Liver (tissue), 9 donors: ENCODE data around the gene METTL25. TPM values are rescaled to one million over a fixed set of nuclear protein-coding genes. Genes with fewer than 3 reads are reported as not detected.

Source experiments
- DNase-seq: peaks from one replicate; pipeline ENCODE4 v3.0.0-alpha.2; 2017; ENCODE audit warnings: low spot score
- H3K27ac ChIP-seq, 2 donors: one replicate each; pipeline ENCODE4 v1.7.0; 2013; ENCODE audit warnings: inconsistent platforms in 2 of 2, low read length in 2 of 2, control low read depth in 1 of 2, low read depth in 1 of 2, mild to moderate bottlenecking in 1 of 2
- H3K27me3 ChIP-seq, 4 donors: one replicate each; pipeline versions ENCODE4 v1.6.1 to v1.7.0; 2013; ENCODE audit warnings: low read length in 3 of 4, inconsistent platforms in 1 of 4, mild to moderate bottlenecking in 1 of 4, moderate library complexity in 1 of 4; ENCODE audit not compliant: control insufficient read depth in 4 of 4, insufficient read depth in 4 of 4
- H3K36me3 ChIP-seq, 4 donors: one replicate each; pipeline versions ENCODE4 v1.6.1 to v1.7.0; 2013; ENCODE audit warnings: low read length in 3 of 4, mild to moderate bottlenecking in 3 of 4, low read depth in 1 of 4, moderate library complexity in 1 of 4; ENCODE audit not compliant: control insufficient read depth in 4 of 4, insufficient read depth in 3 of 4
- H3K4me1 ChIP-seq, 4 donors: one replicate each; pipeline versions ENCODE4 v1.6.1 to v1.7.0; 2013; ENCODE audit warnings: low read length in 3 of 4, mild to moderate bottlenecking in 3 of 4, moderate library complexity in 1 of 4; ENCODE audit not compliant: control insufficient read depth in 4 of 4, insufficient read depth in 4 of 4
- H3K4me3 ChIP-seq, 3 donors: one replicate each; pipeline versions ENCODE4 v1.6.1 to v1.7.0; 2013; ENCODE audit warnings: low read length in 3 of 3, control low read depth in 1 of 3, low read depth in 1 of 3, mild to moderate bottlenecking in 1 of 3
- H3K9ac ChIP-seq, 2 donors: one replicate each; pipeline ENCODE4 v1.7.0; 2013; ENCODE audit warnings: low read length in 2 of 2, mild to moderate bottlenecking in 2 of 2, moderate library complexity in 2 of 2, control low read depth in 1 of 2, low read depth in 1 of 2
- H3K9me3 ChIP-seq, 4 donors: one replicate each; pipeline versions ENCODE4 v1.6.1 to v1.7.0; 2013; ENCODE audit warnings: low read length in 3 of 4; ENCODE audit not compliant: control insufficient read depth in 4 of 4
- EGR1 ChIP-seq, 2 donors: IDR thresholded peaks; 2 replicates each; pipeline ENCODE4 v1.6.1; 2016 to 2018; ENCODE audit warnings: antibody characterized with exemption in 2 of 2, low read depth in 2 of 2
- FOXA1 ChIP-seq: IDR thresholded peaks from 2 replicates; pipeline ENCODE4 v1.6.1; 2016; ENCODE audit warnings: antibody characterized with exemption
- FOXA2 ChIP-seq: IDR thresholded peaks from 2 replicates; pipeline ENCODE4 v1.6.1; 2016; ENCODE audit warnings: antibody characterized with exemption
- GABPA ChIP-seq, 2 donors: IDR thresholded peaks in 1 of 2; conservative IDR thresholded peaks in 1 of 2; 2 replicates each; pipeline ENCODE4 v1.6.1; 2016; ENCODE audit warnings: antibody characterized with exemption in 2 of 2, mild to moderate bottlenecking in 1 of 2, moderate library complexity in 1 of 2
- HNF4A ChIP-seq, 2 donors: conservative IDR thresholded peaks; 2 replicates each; pipeline ENCODE4 v1.6.1; 2016; ENCODE audit warnings: antibody characterized with exemption in 2 of 2, mild to moderate bottlenecking in 2 of 2
- HNF4G ChIP-seq: IDR thresholded peaks from 2 replicates; pipeline ENCODE4 v1.6.1; 2016; ENCODE audit warnings: antibody characterized with exemption
- JUND ChIP-seq, 2 donors: IDR thresholded peaks; 2 replicates each; pipeline ENCODE4 v1.6.1; 2016; ENCODE audit warnings: antibody characterized with exemption in 2 of 2
- NR2F2 ChIP-seq: IDR thresholded peaks from 2 replicates; pipeline ENCODE4 v1.6.1; 2016; ENCODE audit warnings: antibody characterized with exemption
- RAD21 ChIP-seq, 2 donors: IDR thresholded peaks; 2 replicates each; pipeline ENCODE4 v1.6.1; 2016; ENCODE audit warnings: antibody characterized with exemption in 2 of 2, mild to moderate bottlenecking in 2 of 2
- RXRA ChIP-seq, 2 donors: IDR thresholded peaks; 2 replicates each; pipeline ENCODE4 v1.6.1; 2017 to 2018; ENCODE audit warnings: antibody characterized with exemption in 2 of 2, mild to moderate bottlenecking in 1 of 2
- SP1 ChIP-seq: IDR thresholded peaks from 2 replicates; pipeline ENCODE4 v1.6.1; 2018; ENCODE audit warnings: antibody characterized with exemption, mild to moderate bottlenecking
- TAF1 ChIP-seq: conservative IDR thresholded peaks from 2 replicates; pipeline ENCODE4 v1.6.1; 2016; ENCODE audit warnings: antibody characterized with exemption, mild to moderate bottlenecking
- YY1 ChIP-seq: IDR thresholded peaks from 2 replicates; pipeline ENCODE4 v1.6.1; 2016; ENCODE audit warnings: antibody characterized with exemption, mild to moderate bottlenecking
- WGBS: extraction: QIAGEN DNeasy Blood & Tissue Kit; methylation state at CpG from one replicate; pipeline ENCODE4 v1.1.7; 2013; 5-methylcytosine and 5-hydroxymethylcytosine counted together
- polyA plus RNA-seq, 2 donors: library from polyadenylated mRNA; stranded (reverse) in 1 of 2; unstranded in 1 of 2; fragments of 200-250 nt in 1 of 2; fragments of >200 nt in 1 of 2; fragmentation: Nextera tagmentation in 1 of 2; extraction: Ambion mirVana in 1 of 2; gene quantifications; one replicate each; pipeline versions ENCODE4 v1.2.1 to v1.2.3, GENCODE V29; 2013 to 2015
- total RNA-seq, 2 donors: library from RNA; depleted of rRNA; stranded (reverse); fragments of >200 nt; gene quantifications; one replicate each; pipeline ENCODE4 v1.2.3, GENCODE V29; 2014
- TF ChIP-seq, protein P1 (sequence below): fragments of 150-350 bp; IDR thresholded peaks from 2 replicates; pipeline ENCODE4 v1.5.1; 2017; ENCODE audit warnings: improper control_type of control experiment, low read depth, low read length; ENCODE audit not compliant: missing input control
- TF ChIP-seq, protein P2 (sequence below): IDR thresholded peaks from 2 replicates; pipeline ENCODE4 v1.6.1; 2016; ENCODE audit warnings: antibody characterized with exemption
- TF ChIP-seq, protein P3 (sequence below): IDR thresholded peaks from 2 replicates; pipeline ENCODE4 v1.6.1; 2016; ENCODE audit warnings: antibody characterized with exemption
- TF ChIP-seq, protein P4 (sequence below): IDR thresholded peaks from 2 replicates; pipeline ENCODE4 v1.6.1; 2016; ENCODE audit warnings: antibody characterized with exemption, mild to moderate bottlenecking
- TF ChIP-seq, protein P5 (sequence below): IDR thresholded peaks from 2 replicates; pipeline ENCODE4 v1.6.1; 2016; ENCODE audit warnings: antibody characterized with exemption
- donor health status: healthy.
- donor health status: healthy.
- donor health status: healthy.
- donor health status: healthy.
- donor health status: healthy.

Gene METTL25
- total and polyA plus RNA-seq, 4 donors, result 1.5 to 13.4 (median 9.6) TPM

DNA sequence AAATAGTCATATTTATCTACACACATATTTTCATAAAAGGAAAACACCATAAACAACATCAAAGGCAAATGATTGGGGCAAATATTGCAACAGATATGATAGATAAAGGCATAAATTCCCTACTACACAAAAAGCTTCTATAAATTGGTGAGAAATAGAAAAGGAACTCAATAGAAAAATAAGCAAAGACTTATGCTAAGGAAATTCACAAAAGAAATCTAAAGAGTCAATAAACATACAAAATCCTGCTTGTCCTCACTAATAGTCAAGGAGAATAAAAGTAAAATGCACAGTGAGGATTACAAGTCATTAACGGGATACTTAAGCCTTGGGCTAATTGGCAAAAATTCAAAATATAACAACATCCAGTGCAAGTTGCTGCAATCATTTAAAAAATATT is 30.5 kb upstream of the METTL25 start:
- Histone ChIP-seq H3K9ac (no peak overlapping the region), H3K27ac (no peak overlapping the region), H3K4me3 (no peak overlapping the region), H3K36me3 (no peaks in the 10 kb centered on the region), H3K9me3 (no peaks in the 10 kb centered on the region), H3K4me1 (no peaks in the 10 kb centered on the region), H3K27me3 (no peaks in the 10 kb centered on the region)
- no peak for DNase-seq
- TF ChIP-seq, protein P1, sequence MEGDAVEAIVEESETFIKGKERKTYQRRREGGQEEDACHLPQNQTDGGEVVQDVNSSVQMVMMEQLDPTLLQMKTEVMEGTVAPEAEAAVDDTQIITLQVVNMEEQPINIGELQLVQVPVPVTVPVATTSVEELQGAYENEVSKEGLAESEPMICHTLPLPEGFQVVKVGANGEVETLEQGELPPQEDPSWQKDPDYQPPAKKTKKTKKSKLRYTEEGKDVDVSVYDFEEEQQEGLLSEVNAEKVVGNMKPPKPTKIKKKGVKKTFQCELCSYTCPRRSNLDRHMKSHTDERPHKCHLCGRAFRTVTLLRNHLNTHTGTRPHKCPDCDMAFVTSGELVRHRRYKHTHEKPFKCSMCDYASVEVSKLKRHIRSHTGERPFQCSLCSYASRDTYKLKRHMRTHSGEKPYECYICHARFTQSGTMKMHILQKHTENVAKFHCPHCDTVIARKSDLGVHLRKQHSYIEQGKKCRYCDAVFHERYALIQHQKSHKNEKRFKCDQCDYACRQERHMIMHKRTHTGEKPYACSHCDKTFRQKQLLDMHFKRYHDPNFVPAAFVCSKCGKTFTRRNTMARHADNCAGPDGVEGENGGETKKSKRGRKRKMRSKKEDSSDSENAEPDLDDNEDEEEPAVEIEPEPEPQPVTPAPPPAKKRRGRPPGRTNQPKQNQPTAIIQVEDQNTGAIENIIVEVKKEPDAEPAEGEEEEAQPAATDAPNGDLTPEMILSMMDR, result no peak
- no peak for TF ChIP-seq NR2F2
- TF ChIP-seq, protein P2, sequence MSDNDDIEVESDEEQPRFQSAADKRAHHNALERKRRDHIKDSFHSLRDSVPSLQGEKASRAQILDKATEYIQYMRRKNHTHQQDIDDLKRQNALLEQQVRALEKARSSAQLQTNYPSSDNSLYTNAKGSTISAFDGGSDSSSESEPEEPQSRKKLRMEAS, result no peak
- no peak for TF ChIP-seq SP1
- no peak for TF ChIP-seq FOXA2
- TF ChIP-seq, protein P3, sequence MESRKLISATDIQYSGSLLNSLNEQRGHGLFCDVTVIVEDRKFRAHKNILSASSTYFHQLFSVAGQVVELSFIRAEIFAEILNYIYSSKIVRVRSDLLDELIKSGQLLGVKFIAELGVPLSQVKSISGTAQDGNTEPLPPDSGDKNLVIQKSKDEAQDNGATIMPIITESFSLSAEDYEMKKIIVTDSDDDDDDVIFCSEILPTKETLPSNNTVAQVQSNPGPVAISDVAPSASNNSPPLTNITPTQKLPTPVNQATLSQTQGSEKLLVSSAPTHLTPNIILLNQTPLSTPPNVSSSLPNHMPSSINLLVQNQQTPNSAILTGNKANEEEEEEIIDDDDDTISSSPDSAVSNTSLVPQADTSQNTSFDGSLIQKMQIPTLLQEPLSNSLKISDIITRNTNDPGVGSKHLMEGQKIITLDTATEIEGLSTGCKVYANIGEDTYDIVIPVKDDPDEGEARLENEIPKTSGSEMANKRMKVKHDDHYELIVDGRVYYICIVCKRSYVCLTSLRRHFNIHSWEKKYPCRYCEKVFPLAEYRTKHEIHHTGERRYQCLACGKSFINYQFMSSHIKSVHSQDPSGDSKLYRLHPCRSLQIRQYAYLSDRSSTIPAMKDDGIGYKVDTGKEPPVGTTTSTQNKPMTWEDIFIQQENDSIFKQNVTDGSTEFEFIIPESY, result no peak
- 66% methylated on average over 1 of the region's 1 CpG for WGBS

DNA sequence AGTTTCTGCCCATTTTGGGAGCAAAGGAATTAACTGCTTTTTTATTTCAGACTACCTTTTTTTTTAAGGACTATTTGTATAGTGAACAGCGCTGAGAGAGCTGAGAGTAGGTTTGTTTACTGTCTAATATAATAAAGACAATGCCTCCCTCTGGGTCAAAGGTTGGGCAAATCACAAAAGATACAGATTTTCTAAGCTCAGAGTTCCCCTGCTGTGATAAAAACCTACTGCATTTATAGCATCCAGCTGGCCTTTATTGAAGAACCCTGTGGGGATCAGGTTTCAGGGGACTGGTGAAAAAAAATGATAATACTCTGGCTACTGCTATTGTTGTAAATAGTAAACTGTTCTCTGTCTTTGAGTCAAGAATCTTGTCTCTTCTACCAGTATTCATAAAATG is 28.8 kb upstream of the METTL25 start:
- TF ChIP-seq, protein P2, result no peak
- TF ChIP-seq NR2F2 (no peak), YY1 (no peak), RAD21 (IDR thresholded peaks at IDR 0.05) (no peak), JUND (IDR thresholded peaks at IDR 0.05) (no peak), HNF4A (conservative IDR thresholded peaks at IDR 0.05) (no peak), SP1 (no peak), GABPA (IDR thresholded peaks at IDR 0.05 in 1 of 2, conservative IDR thresholded peaks at IDR 0.05 in 1 of 2) (no peak), RXRA (IDR thresholded peaks at IDR 0.05) (no peak), HNF4G (no peak), EGR1 (IDR thresholded peaks at IDR 0.05; ENCODE audit: low read depth in 2 of 2) (no peak), FOXA2 (no peak), FOXA1 (no peak), TAF1 (no peak)
- TF ChIP-seq, protein P4, sequence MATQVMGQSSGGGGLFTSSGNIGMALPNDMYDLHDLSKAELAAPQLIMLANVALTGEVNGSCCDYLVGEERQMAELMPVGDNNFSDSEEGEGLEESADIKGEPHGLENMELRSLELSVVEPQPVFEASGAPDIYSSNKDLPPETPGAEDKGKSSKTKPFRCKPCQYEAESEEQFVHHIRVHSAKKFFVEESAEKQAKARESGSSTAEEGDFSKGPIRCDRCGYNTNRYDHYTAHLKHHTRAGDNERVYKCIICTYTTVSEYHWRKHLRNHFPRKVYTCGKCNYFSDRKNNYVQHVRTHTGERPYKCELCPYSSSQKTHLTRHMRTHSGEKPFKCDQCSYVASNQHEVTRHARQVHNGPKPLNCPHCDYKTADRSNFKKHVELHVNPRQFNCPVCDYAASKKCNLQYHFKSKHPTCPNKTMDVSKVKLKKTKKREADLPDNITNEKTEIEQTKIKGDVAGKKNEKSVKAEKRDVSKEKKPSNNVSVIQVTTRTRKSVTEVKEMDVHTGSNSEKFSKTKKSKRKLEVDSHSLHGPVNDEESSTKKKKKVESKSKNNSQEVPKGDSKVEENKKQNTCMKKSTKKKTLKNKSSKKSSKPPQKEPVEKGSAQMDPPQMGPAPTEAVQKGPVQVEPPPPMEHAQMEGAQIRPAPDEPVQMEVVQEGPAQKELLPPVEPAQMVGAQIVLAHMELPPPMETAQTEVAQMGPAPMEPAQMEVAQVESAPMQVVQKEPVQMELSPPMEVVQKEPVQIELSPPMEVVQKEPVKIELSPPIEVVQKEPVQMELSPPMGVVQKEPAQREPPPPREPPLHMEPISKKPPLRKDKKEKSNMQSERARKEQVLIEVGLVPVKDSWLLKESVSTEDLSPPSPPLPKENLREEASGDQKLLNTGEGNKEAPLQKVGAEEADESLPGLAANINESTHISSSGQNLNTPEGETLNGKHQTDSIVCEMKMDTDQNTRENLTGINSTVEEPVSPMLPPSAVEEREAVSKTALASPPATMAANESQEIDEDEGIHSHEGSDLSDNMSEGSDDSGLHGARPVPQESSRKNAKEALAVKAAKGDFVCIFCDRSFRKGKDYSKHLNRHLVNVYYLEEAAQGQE, result no peak
- TF ChIP-seq, protein P3, result no peak
- TF ChIP-seq, protein P5, sequence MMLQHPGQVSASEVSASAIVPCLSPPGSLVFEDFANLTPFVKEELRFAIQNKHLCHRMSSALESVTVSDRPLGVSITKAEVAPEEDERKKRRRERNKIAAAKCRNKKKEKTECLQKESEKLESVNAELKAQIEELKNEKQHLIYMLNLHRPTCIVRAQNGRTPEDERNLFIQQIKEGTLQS, result no peak
- TF ChIP-seq, protein P1, result no peak
- Histone ChIP-seq H3K9ac (no peak overlapping the region), H3K27ac (no peak overlapping the region), H3K36me3 (no peaks in the 10 kb centered on the region), H3K27me3 (no peaks in the 10 kb centered on the region), H3K9me3 (no peaks in the 10 kb centered on the region), H3K4me3 (no peak overlapping the region), H3K4me1 (no peaks in the 10 kb centered on the region)
- no peak for DNase-seq
- 20% methylated on average over 1 of the region's 1 CpG for WGBS
